Measurements from ENCODE around the gene ISYNA1.
A peak's percentile ranks its signal among the peaks of the same experiment; 100 is the strongest.
"Not testable (repeated sequence)": the region's sequence is repeated elsewhere in the genome, so short reads cannot be mapped to it uniquely, and the experiment has no call there.

ISYNA1 gene

DNA sequence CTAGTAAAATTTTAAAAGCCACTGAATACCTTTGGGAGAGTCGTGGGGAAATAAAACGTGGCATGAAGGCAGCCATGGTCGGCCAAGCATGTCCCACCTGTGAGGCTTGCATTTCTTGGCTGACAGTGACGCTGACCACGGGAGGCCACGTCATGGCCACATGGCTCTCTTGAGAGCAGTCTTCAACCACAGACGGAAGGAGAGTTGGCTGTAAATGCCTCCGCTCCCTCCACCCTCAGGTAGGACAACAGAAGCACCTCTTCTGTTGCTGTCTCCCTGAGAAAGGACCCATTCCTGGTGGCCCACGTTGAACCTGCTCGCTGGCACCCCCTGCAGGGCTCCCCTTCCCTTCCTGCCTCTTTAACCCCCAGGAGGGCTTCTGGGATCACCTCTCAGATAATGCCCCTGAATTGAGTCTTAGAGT, 29.9 kb downstream of the ISYNA1 start:
- H3K4me3 ChIP-seq (ENCODE audit: low read depth, low read length): no peak overlapping the region
- no peak for DNase-seq (ENCODE audit: low read depth)

DNA sequence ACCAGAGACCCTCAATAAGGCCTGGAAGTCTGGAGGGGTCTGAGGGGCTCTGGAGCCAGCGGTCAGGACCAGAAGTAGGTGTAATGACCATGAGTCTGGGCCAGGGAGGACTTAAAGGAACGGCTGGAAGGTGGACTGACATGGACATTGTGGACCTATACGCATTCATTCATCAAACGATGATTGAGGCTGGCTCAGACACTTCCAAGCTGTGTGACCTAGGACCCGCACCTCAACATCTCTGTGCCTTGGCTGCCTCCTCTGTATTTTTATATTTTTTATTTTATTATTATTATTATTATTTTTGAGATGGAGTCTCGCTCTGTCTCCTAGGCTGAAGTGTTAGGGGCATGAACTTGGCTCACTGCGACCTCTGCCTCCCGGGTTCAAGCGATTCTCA, 31.2 kb downstream of the ISYNA1 start:
- no peak for DNase-seq (ENCODE audit: low read depth)
- no peak overlapping the region for H3K4me3 ChIP-seq (ENCODE audit: low read depth, low read length)

DNA sequence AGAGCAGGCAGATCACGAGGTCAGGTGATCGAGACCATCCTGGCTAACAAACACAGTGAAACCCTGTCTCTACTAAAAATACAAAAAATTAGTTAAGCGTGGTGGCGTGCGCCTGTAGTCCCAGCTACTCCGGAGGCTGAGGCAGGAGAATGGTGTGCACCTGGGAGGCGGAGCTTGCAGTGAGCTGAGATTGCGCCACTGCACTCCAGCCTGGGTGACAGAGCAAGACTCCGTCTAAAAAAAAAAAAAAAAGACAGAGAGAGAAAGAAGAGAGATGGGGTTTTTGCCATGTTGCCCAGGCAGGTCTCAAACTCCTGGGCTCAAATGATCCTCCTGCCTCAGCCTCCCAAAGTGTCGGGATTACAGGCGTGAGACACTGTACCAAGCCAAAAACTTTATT, 32.2 kb downstream of the ISYNA1 start:
- H3K4me3 ChIP-seq (ENCODE audit: low read depth, low read length); DNase-seq (ENCODE audit: low read depth): not testable (repeated sequence)

DNA sequence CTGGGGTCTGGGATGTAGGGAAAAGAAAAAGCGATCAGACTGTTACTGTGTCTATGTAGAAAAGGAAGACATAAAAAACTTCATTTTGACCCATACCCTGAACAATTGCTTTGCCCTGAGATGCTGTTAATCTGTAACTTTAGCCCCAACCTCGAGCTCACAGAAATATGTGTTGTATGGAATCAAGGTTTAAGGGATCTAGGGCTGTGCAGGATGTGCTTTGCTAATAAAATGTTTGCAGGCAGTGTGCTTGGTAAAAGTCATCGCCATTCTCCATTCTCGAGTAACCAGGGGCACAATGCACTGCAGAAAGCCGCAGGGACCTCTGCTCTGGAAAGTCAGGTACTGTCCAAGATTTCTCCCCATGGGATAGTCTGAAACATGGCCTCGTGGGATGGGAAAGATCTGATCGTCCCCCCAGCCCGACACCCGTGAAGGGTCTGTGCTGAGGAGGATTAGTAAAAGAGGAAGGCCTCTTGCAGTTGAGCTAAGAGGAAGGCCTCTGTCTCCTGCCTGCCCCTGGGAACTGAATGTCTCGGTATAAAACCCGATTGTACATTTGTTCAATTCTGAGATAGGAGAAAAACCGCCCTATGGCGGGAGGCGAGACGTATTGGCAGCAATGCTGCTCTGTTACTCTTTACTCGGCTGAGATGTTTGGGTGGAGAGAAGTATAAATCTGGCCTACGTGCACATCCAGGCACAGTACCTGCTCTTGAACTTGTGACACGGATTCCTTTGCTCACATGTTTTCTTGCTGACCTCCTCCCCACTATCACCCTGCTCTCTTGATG, 35.3 kb downstream of the ISYNA1 start:
- H3K4me3 ChIP-seq (ENCODE audit: low read depth, low read length); DNase-seq (ENCODE audit: low read depth): not testable (repeated sequence)

DNA sequence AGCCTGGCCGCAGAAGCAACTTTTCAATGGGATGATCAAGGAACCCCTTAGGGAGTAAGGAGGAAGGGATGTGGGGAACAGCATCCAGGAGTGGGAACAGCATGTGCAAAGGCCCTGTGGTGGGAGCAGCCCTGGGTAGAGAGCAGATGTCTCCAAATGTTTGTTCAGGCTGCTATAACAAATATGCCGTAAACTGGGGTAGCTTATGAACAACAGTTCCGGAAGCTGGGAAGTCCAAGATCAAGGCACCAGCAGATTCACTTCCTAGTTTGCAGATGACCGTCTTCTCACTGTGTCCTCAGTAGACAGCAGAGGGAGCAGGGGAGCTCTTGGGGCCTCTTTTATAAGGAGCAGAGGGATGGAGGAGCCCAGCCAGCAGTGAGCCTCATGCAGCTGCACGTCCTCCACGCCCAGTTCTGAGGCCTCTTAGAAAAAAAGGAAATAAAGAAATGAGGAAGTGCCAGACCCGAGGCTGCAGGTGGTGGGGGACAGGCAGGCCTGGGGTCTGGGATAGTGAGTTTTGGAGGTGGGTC, 36.3 kb downstream of the ISYNA1 start:
- DNase-seq (ENCODE audit: low read depth): peak; percentile 30
- H3K4me3 ChIP-seq (ENCODE audit: low read depth, low read length): no peak overlapping the region

DNA sequence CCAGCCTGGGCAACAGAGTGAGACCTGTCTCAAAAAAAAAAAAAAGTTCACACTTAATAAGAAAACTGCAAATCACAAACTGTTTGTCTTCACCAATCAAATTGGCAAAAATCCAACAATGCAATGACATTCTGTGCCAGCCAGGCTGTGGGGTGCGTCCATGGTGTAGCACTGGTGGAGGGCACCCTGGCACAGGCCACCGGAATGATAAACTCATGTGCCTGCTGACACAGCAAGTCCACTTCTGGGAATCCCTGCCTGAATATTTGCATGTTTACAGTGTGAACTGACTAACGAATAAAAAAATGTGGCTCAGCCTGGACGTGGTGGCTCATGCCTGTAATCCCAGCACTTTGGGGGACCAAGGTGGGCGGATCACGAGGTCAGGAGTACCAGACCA, 38.9 kb downstream of the ISYNA1 start:
- no peak for DNase-seq (ENCODE audit: low read depth)

DNA sequence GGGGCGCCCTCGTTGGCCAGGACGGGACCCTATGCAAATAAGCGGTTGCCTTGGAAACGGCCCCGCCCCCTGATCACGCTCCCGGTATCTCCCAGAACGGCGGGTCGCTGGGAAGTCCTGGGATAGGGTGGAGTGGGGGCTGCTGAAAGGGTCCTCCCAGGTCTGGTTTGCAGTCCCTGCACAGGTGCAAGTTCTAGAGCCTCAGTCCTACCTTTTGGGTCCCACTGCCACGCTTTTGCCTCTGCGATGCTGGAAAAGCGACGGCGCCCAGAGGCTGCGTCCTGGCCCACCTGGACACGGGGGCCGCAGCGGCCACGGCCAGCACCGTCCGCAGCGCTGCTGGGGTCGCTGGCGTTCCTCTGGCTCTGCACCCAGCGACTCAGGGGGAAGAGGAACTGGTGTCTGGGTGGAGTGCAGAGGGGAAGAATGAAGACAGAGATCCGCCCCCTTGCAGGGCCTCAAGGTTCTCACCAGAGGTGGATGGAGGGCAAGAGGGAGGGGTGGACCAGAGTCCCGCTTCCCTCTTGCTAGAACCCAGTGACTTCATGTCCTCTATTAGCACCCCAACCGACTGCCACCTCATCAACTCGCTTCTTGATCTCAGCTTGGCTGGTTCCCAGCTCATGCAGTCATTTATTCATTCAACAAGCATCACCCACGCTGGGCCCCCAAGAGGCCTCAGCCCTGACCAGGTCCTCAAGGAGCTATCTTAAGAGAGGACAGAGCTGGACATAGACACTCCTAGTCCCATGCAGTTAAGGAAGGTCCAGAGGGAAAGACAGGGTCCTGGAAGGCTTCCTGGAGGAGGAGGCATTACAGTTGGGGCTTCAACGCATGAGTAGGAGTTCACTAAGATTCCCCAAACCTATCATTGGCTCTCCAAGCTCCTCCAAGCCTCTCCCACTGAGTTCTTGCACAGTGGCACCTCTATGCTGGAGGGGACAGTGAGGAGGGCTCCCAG, 40.4 kb downstream of the ISYNA1 start, which contains the start of gene LRRC25:
Gene LRRC25, minus strand, starts transcription at position 381 of the 961 bp plus-strand sequence. CDS start 659 bp downstream, outside the sequence.
- DNase-seq (ENCODE audit: low read depth): no peak
- no peak within 1 kb of the TSS for H3K4me3 ChIP-seq (ENCODE audit: low read depth, low read length)

More for the DNA sequence above, 38.9 kb downstream of the ISYNA1 start:
- H3K4me3 ChIP-seq (ENCODE audit: low read depth, low read length): no peak overlapping the region

DNA sequence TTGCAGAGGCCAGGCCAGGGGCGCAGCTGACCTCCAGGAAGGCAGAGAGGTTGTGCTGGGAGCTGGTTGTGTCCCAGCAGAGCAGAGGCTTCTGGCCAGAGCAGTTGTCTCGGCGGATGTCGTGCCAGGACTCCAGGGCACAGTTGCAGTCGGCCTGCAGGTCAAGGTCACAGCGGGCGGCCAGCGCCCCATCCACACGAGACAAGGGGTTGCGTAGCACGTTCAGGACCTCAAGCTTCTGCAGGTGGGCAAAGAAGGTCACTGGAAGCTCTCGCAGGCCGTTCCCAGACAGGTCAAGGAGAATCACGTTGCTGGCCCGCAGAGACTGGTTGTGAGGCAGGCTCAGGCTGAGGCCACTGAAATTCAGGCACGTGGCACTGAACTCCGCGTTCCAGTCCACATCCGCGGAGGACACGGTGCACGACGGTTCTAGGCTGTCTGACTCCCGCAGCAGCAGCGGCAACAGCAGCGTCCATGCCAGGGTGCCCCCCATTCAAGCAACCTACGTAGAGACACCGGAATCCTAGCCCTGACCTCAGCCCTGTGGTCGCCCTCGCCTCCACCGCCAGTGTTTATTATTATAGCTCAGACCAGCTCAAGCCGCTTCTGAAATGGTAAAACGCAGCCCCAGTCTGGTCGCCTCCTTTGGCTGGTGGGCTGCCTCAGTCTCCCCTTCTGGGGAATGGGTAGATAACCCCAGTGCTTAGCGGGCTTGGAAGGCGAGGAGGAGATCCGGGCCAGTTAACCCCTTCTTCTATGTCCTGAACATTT, 41.3 kb downstream of the ISYNA1 start:
- no peak overlapping the region for H3K4me3 ChIP-seq (ENCODE audit: low read depth, low read length)
- DNase-seq (ENCODE audit: low read depth): no peak

DNA sequence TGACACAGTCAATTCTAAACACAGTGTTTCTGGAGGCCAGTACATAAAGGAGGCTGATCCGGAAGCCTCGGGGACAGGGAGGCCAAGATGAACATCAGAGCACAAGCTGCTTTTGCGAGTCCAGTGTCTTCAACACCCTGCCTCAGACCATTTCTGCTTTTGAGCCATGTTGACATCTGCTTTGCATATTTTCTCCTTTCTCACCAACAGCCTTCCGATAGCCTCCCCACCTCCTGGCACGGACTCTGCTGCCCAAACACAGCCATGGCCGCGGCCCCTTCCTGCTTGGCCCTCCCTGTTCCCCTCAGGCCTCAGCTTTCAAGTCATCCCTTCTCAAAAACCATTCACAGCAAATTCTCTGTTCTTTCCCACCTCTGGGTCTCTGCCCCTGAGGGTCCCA, 44.1 kb downstream of the ISYNA1 start:
- no peak for DNase-seq (ENCODE audit: low read depth)
- H3K4me3 ChIP-seq (ENCODE audit: low read depth, low read length): no peak overlapping the region

DNA sequence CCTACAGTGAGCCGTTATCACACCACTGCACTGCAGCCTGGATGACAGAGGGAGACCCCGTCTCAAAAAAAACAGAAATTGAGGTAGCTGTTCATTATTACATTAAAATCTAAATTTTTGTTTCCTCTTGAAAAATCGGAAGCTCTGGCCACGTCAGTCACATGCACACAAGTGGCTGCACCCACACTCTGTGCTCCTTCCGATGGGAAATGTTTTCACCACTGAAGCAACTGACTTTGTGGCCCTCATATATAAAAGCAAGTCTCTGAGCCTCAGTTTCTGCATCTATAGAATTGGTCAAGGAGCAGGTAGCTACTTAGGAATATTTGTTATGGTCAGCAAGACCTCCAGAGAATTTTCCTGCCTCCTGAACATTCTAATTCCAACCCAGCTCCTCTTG, 45.0 kb downstream of the ISYNA1 start:
- H3K4me3 ChIP-seq (ENCODE audit: low read depth, low read length): no peak overlapping the region

DNA sequence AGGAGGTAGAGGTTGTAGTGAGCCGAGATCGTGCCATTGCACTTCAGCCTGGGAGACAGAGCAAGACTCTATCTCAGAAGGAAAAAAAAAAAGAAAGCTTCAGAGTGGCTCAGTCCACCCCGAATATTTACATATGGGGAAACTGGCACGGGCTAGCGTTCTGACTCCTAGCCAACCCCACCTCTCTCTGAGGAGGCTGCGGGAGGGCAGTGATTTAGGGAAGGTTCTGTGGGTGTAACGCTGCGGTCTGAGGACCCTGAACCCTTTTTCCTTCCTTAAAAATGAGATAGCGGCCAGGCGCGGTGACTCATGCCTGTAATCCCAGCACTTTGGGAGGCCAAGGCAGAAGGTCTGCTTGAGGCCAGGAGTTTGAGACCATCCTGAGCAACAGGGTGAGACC, 45.5 kb downstream of the ISYNA1 start:
- DNase-seq (ENCODE audit: low read depth): no peak
- H3K4me3 ChIP-seq (ENCODE audit: low read depth, low read length): no peak overlapping the region

More for the DNA sequence above, 45.0 kb downstream of the ISYNA1 start:
- no peak for DNase-seq (ENCODE audit: low read depth)

DNA sequence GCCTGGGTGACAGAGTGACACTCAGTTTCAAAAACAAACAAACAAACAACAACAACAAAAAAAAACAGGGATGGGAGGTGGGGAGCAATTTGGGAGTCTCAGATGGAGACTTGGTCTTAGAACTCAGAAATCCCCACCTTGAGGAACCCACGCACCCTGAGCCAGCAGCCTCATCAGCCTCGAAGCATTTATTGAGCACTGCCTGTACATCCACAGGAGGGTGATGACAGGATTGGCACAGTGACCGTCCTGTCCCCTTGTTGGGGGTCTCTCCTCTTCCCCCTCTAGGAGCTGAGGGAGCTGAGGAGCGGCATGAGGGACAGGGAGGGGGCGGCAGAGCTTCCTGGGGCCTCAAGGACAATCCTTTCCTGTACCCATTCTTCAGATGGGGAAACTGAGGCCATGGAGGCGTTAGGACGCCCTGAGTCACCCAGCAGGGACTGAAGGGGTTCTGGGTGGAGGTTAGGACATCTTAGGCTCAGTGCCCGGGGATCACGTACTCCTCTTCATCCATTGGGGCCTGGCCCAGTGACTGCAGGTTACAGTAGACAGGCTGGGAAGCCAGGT, 46.3 kb downstream of the ISYNA1 start:
- DNase-seq (ENCODE audit: low read depth): no peak
- H3K4me3 ChIP-seq (ENCODE audit: low read depth, low read length): no peak overlapping the region

DNA sequence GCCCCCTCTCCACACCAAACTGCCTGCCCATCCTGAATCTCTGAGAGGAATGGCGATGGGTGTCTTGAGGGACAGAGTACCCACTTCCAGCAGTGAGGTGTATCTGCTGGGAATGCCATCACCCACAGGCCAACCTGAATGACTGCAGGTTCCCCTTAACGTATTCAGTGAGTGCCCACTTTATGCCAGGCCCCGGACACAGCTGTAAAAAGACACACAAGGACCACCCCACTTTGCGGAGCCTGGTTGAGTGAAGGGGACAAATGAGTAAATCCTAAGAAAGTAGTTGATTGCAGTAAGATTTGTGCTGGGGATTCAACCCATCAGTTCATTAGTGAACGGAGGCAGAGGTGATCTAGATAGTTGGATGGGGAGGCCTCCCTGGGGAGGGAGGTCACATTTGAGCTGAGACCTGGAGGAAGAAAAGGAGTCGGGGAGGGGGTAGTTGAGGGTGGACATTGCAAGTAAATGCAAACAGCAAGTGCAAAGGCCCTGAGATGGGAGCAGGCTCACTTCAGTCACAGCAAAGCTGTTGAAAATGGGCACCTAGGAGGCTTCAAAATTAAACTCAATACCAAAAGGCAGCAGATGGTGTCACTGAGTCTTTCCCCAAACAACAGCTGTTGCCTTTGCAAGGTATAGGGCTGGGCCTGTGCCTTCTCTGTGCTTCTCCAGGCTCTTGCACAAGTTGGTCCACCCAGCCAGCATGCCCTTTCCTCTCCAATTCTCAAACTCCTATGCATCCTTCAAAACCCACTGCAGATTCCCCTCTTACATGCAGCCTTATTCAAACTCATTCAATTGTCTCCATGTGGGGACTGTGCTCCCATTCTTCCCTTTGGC, 47.6 kb downstream of the ISYNA1 start:
- no peak overlapping the region for H3K4me3 ChIP-seq (ENCODE audit: low read depth, low read length)
- no peak for DNase-seq (ENCODE audit: low read depth)

DNA sequence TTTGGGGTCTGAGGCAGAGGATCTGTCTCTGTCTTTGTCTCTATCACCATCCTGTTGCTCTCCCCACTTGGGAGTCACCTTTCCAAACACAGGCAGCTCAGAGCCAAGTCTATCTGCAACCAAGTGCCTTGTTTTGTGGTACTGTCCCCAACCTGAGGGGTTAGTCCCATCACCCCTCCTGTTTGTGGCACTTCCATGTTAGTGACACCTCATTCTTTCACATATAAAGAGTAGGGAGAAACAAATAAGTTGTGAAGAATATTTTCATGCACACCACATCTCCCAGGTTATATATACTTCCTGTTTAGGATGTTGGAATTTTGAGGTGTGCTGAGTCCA, 48.2 kb downstream of the ISYNA1 start:
- DNase-seq (ENCODE audit: low read depth): no peak
- H3K4me3 ChIP-seq (ENCODE audit: low read depth, low read length): no peak overlapping the region

DNA sequence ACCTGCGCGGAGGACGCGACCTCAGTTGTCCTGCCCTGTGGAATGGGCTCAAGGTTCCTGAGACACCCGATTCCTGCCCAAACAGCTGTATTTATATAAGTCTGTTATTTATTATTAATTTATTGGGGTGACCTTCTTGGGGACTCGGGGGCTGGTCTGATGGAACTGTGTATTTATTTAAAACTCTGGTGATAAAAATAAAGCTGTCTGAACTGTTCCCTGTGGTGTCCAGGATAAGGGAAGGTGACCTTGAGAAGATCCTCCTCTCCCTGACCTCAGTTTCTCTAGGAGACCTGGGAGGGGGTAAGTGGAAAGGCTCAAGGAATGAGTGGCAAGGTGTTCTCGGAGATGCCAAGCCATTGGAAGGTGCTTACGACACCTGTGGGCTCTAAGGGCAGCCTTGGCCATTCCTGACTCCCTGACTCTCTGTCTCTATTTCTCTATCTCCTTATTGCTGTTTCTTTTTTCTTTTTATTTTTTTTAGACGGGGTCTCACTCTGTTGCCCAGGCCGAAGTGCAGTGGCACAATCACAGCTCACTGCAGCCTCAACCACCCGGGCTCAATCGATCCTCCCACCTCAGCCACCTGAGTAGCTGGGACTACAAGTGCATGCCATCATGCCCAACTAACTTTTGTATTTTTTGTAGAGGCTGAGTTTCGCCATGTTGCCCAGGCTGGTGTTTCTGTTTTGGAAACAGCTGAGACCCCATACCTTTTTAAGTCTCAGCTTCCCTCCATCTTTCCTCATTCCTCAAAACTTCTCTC, 48.8 kb downstream of the ISYNA1 start:
- no peak for DNase-seq (ENCODE audit: low read depth)
- H3K4me3 ChIP-seq (ENCODE audit: low read depth, low read length): peak overlapping the region; percentile 62

DNA sequence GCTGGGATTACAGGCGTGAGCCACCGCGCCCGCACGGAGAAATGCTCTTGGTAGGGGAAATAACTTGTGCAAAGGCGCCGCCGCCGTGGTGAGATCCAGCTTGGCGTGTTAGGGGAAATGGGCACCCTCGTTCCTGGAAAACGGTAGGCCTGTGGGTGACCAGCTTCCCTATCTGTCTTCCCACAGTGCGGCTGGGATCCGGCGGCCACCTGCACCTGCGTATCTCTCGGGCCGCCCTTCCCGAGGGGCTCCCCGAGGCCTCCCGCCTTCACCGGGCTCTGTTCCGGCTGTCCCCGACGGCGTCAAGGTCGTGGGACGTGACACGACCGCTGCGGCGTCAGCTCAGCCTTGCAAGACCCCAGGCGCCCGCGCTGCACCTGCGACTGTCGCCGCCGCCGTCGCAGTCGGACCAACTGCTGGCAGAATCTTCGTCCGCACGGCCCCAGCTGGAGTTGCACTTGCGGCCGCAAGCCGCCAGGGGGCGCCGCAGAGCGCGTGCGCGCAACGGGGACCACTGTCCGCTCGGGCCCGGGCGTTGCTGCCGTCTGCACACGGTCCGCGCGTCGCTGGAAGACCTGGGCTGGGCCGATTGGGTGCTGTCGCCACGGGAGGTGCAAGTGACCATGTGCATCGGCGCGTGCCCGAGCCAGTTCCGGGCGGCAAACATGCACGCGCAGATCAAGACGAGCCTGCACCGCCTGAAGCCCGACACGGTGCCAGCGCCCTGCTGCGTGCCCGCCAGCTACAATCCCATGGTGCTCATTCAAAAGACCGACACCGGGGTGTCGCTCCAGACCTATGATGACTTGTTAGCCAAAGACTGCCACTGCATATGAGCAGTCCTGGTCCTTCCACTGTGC, 49.6 kb downstream of the ISYNA1 start:
- no peak for DNase-seq (ENCODE audit: low read depth)
- peak overlapping the region; percentile 62 for H3K4me3 ChIP-seq (ENCODE audit: low read depth, low read length)
